GM21360 (cell line): Measurements from ENCODE around the gene PRDM16.

Experiments
- ATAC-seq: cut with Tn5 transposase; IDR thresholded peaks from one replicate; pipeline ENCODE4 v1.9.1; 2021; ENCODE audit warnings: mild to moderate bottlenecking, moderate library complexity; ENCODE audit not compliant: unreplicated experiment

The PRDM16 gene

GRCh38 chr1:3463891-3464648, 395.1 kb downstream of the PRDM16 start:
- no peak for ATAC-seq

- no peak for ATAC-seq
Measured at GRCh38 chr1:3464649-3465025, 395.6 kb downstream of the PRDM16 start.

- no peak for ATAC-seq
Measured at GRCh38 chr1:3465091-3465934, 396.3 kb downstream of the PRDM16 start.

- no peak for ATAC-seq
Measured at GRCh38 chr1:3465935-3466321, 396.9 kb downstream of the PRDM16 start.

- no peak for ATAC-seq
Measured at GRCh38 chr1:3466366-3467075, 397.5 kb downstream of the PRDM16 start.

- ATAC-seq, result no peak
Measured at GRCh38 chr1:3467096-3468036, 398.4 kb downstream of the PRDM16 start.

- ATAC-seq, result no peak
Measured at GRCh38 chr1:3468236-3469103, 399.5 kb downstream of the PRDM16 start.

- no peak for ATAC-seq
Measured at GRCh38 chr1:3469104-3469848, 400.3 kb downstream of the PRDM16 start.

- ATAC-seq, result no peak
Measured at GRCh38 chr1:3469849-3470649, 401.0 kb downstream of the PRDM16 start.

- ATAC-seq, result no peak
Measured at GRCh38 chr1:3470650-3471355, 401.8 kb downstream of the PRDM16 start.

- ATAC-seq, result no peak
Measured at GRCh38 chr1:3471356-3472087, 402.5 kb downstream of the PRDM16 start.

GRCh38 chr1:3472088-3472850, 403.3 kb downstream of the PRDM16 start:
- ATAC-seq, result no peak

GRCh38 chr1:3472906-3473305, 403.9 kb downstream of the PRDM16 start:
- no peak for ATAC-seq

- no peak for ATAC-seq
Measured at GRCh38 chr1:3473381-3473844, 404.4 kb downstream of the PRDM16 start.

GRCh38 chr1:3474016-3474415, 405.0 kb downstream of the PRDM16 start:
- ATAC-seq, result no peak

- ATAC-seq, result no peak
Measured at GRCh38 chr1:3474421-3474820, 405.4 kb downstream of the PRDM16 start.
